A673 (cell line): ENCODE data around the gene KRT10.

Experiments
- EZH2 ChIP-seq: fragments of 200-600 bp; sonication (generic); IDR thresholded peaks from 2 replicates; pipeline ENCODE4 v1.6.1; 2017; ENCODE audit warnings: borderline replicate concordance, low read depth, mild to moderate bottlenecking, mixed read lengths, antibody characterized with exemption, low read length; ENCODE audit not compliant: poor library complexity, severe bottlenecking
- TF ChIP-seq, protein P1 (sequence below): fragments of 300-800, 200-600 bp; sonication (generic); conservative IDR thresholded peaks from 2 replicates; pipeline ENCODE4 v1.5.1; 2017; ENCODE audit warnings: low read depth, mild to moderate bottlenecking, antibody characterized with exemption, low read length, moderate library complexity, mixed read lengths

DNA sequence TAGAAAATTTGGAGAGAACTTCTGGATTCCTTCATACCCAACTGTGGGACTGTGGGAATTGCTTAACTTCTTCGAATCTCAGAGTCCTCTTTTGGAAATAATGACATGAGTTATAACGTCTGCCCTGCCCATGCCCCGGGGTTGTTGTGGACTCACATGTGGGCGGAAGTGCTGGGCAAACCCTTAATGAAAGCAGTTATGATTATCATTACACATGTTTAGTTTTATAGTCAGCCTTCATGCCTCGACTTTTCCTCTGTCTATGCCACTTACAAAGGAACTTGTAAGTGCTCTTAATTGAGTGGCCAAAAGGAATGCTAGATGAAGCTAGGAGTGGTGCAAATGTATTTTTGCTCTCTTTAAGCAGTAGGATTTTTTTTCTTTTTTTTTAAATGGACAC is 44.0 kb downstream of the KRT10 start:
- TF ChIP-seq, protein P1, sequence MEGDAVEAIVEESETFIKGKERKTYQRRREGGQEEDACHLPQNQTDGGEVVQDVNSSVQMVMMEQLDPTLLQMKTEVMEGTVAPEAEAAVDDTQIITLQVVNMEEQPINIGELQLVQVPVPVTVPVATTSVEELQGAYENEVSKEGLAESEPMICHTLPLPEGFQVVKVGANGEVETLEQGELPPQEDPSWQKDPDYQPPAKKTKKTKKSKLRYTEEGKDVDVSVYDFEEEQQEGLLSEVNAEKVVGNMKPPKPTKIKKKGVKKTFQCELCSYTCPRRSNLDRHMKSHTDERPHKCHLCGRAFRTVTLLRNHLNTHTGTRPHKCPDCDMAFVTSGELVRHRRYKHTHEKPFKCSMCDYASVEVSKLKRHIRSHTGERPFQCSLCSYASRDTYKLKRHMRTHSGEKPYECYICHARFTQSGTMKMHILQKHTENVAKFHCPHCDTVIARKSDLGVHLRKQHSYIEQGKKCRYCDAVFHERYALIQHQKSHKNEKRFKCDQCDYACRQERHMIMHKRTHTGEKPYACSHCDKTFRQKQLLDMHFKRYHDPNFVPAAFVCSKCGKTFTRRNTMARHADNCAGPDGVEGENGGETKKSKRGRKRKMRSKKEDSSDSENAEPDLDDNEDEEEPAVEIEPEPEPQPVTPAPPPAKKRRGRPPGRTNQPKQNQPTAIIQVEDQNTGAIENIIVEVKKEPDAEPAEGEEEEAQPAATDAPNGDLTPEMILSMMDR, result no peak
- TF ChIP-seq EZH2, result no peak
